GM12872 (cell line): ENCODE data around the gene IL2RA.

Source experiments
- TF ChIP-seq, protein P1 (sequence below): IDR thresholded peaks from 3 replicates; pipeline ENCODE4 v1.5.1; 2011; ENCODE audit warnings: low read depth, mild to moderate bottlenecking, low read length, moderate library complexity; ENCODE audit not compliant: insufficient read depth

Gene IL2RA

DNA sequence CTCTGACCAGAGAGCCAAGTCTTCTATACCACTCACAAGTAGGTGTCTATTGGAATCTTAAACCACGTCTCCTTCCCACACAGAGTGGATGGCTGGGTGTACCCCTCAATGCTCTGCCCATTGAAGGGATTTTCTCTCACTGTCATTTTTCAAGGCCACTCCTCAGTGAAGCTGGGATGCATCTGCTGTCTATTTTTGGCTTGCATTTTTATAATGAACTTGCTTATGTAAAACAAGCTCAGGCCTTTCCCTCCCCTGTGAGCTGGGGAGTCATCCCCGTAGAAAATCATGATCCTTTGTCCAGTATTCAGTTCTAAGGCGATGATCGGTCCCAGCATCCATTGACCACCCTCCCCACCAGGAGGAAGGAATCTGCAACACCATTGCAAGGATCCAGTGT lies 16.9 kb upstream of the IL2RA start:
- TF ChIP-seq, protein P1, sequence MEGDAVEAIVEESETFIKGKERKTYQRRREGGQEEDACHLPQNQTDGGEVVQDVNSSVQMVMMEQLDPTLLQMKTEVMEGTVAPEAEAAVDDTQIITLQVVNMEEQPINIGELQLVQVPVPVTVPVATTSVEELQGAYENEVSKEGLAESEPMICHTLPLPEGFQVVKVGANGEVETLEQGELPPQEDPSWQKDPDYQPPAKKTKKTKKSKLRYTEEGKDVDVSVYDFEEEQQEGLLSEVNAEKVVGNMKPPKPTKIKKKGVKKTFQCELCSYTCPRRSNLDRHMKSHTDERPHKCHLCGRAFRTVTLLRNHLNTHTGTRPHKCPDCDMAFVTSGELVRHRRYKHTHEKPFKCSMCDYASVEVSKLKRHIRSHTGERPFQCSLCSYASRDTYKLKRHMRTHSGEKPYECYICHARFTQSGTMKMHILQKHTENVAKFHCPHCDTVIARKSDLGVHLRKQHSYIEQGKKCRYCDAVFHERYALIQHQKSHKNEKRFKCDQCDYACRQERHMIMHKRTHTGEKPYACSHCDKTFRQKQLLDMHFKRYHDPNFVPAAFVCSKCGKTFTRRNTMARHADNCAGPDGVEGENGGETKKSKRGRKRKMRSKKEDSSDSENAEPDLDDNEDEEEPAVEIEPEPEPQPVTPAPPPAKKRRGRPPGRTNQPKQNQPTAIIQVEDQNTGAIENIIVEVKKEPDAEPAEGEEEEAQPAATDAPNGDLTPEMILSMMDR, result no peak

DNA sequence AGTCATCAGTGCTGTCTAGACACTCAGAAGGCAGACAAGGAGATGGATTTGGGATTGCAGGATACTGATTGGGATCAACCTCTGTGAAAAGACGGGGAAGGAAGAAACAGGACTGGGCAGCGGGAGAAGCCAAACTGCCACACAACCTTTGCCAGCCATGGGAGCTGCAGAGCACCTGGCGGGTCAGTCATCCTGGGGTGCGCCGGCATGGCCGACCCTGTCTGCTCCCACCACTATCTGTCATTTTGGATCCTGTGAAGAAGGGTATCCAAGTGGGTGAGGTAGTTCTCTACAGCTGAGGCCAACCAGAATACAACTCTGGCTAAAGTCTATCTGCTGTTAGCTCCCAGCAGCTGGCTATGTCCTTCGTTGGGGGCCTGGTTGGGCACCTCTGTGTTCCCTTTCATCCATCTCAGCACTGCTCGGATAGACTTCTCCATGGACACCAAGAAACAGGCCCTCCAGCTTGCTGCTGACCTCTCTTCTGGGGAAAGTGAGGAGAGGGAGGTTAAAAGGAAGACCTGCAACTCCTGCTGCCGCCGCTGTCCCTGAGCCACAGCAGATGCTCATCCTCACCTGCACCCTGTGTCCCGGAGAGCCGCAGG lies 15.0 kb upstream of the IL2RA start:
- TF ChIP-seq, protein P1, result no peak

DNA sequence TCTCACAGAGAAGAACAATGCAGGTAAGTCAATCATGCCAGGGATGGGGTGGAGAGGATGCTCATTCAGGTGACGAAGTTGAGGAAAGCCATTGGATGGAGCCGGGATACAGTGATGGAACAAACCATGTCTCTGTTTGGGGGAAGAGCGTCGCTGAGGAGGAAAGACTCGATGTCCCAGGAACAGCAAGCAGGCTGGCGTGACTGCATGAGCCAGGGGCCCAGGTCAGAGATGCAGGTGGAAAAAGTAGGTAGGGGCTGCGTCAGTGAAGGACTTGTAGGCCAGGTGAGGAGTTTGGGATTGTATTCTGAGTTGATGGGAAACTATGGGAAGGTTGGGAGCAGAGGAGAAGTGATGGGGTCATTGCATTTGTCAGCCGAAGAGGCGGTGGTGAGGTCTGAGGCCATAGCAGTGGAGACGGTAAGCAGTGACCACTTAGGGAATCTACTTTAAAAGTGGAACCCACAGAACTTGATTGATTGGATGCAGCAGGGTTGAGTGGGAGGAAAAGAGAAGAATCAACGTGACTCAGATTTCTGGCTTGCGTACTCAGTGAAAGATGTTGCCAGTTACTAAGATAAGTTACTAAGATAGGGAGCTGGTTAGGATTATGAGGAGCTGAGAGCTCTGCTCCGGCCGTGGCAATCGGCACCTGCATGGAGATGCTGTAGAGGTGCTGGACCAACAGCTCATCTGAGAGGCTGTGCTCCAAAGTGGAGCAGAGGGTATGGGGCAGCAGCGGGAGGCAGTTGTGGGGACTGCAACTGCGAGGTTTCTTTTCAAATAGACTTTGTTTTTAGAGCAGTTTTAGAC lies 12.5 kb upstream of the IL2RA start:
- TF ChIP-seq, protein P1, result no peak

DNA sequence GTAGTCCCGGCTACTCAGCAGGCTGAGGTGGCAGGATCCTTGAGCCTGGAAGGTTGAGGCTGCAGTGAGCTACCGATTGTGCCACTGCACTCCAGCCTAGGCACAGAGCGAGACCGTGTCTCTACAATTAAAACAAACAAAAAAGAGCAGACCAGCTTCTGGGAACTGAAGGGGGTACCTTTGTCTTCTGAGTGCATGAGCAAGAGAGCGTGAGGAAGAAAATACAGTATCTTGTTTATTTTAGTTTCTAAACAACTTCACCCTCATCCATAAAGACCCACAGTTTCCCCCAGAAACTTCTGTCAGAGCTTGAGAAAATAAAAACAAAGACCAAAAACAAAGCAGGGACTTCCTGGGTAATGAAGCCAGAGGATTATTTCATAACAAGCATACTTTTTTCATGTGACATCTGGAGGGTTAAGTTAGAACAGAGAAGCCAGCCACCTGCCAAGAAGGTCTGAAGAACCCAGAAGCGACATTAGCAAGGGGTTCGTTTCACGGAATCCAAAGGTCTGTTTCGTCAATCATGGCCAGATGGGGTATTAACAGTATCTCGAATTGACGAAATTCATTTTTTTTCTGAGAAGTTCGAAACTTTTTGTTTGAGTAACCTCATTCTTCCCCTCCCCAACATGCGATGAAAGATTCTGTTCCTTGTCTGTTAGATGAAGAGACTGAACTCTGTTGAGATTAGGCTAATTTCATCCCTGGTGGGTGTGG lies 10.2 kb upstream of the IL2RA start:
- TF ChIP-seq, protein P1, result no peak

DNA sequence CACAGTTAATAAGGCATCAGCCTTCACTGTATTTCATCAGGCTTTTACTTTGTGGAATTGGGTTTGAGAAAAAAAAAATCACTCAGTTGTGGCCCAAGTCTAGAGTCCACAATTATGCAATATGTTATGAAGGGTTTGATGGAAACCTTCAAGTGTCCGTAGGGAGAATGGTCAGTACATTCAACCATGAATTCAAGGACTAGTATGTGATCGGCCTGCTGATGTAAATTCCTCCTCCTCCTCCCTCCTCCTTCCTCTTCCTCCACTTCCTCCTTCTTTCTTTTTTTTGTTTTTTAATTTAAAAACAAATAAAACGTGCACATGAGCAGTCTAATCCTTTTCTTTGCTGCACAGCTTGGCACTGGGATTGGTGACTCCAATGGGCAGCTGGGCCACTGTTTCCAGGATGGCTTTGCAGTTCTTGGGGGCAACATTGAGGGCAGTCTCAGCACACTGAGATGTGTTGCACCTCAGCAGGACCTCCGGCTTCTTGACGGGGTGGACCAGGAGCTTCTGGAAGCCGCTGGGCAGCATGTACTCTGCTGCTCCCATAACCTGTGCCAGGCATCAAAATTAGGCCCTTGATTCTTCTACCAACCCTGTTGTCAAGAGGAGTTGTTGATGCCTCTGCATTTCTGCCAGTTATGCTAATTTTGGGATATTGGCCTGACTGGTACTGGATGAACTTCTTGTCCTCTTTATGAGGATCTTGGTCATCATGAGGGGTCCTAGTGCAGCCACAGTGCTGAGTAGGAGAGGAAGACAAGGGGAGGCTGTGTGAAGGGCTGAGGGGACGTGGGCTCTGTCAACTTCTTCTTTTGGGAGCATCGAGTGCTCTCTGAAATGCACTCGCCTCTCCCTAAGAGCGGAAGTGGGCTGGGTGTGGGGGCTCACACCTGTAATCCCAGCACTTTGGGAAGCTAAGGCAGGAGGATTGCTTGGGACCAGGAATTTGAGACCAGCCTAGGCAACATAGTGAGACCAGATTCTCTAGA lies 9.3 kb upstream of the IL2RA start:
- TF ChIP-seq, protein P1, result no peak

DNA sequence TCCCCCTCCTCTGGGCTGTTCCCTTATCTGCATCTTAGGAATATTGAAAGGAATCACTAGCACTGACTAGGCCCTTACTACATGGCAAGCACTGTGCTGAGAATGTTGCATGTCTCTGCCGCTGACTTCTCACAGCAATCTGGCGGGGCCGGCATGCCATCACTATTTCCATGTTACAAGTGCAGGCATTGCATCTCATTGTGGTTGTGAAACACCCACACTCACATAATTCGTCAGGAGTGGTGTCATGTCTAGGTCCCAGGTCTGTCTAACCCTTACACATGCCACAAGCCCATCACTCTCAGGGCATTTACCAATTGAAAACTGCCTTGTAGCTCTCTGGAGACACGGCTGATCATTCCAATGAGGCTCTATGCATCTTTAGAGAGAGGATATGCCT lies 8.5 kb upstream of the IL2RA start:
- TF ChIP-seq, protein P1, result no peak
